HG02885 (cell line): ENCODE measurements around the gene POLN.

Source experiments
- ATAC-seq: cut with Tn5 transposase; IDR thresholded peaks from one replicate; pipeline ENCODE4 v1.9.1; 2021; ENCODE audit warnings: mild to moderate bottlenecking; ENCODE audit not compliant: unreplicated experiment, poor library complexity

Gene POLN

GRCh38 chr4:2241410-2242353 is at the start of gene POLN, which contains the start of gene HAUS3:
POLN (minus strand) TSS chr4:2242121; CDS start chr4:2229231, 12,890 bp downstream.
HAUS3 (minus strand) TSS chr4:2242121; CDS start chr4:2240946, 1,175 bp downstream.
- ATAC-seq: peak; percentile 90

- ATAC-seq: no peak
These were observed 49.2 kb upstream of the POLN start for GRCh38 chr4:2290974-2291704.

- no peak for ATAC-seq
These were observed 48.6 kb upstream of the POLN start for GRCh38 chr4:2290488-2290887.

GRCh38 chr4:2289955-2290333 is 48.0 kb upstream of the POLN start:
- ATAC-seq: no peak

- no peak for ATAC-seq
These were observed 47.5 kb upstream of the POLN start for GRCh38 chr4:2289311-2289954.

- ATAC-seq: no peak
These were observed 46.2 kb upstream of the POLN start for GRCh38 chr4:2288051-2288541.

DNA sequence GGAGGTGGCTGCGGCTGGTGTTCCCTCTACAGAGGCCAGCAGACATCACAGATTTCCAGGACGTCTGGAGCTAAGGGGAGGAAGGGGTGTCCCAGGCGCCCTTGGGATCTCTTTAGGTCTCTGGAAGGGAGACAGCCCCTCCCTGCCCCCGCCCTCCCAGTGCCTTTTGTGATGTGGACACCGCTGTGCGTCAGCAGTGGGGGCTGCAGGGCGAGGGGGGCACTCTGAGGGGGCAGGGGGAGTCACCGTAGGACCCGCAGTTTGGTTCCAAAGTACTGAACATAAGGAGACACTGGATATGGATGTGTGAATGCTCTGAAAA is 45.6 kb upstream of the POLN start:
- no peak for ATAC-seq

DNA sequence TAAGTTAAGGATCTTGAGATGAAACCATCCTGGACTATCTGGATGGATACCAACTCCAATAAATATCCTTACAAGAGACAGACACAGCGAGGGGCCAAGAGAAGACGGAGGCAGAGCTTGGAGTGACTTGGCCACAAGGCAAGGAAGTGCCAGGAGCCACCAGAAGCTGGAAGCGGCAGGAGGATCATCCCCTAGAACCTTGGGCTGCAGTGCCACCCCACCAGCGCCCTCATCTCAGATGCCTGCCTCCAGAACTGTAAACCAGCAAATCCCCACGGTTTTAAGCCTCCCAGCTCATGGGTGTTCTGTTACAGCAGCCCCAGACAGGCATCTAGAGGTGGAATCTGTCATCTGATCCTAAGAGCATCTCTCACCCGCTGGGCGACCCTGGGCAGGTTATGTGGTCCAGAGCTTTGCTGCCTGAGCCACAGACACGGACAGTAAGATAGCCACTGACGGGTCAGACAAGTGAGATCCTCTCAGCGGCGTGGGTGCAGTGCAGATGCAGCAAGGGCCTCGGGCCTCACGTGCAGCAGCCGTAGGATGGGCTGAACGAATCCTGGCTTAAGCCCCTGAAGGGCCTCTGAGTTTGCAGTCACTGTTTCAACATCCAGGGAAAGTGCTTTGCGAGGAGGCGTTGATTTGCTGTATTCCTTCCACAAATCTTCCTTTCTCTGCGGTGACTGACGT is 45.1 kb upstream of the POLN start:
- ATAC-seq: no peak

DNA sequence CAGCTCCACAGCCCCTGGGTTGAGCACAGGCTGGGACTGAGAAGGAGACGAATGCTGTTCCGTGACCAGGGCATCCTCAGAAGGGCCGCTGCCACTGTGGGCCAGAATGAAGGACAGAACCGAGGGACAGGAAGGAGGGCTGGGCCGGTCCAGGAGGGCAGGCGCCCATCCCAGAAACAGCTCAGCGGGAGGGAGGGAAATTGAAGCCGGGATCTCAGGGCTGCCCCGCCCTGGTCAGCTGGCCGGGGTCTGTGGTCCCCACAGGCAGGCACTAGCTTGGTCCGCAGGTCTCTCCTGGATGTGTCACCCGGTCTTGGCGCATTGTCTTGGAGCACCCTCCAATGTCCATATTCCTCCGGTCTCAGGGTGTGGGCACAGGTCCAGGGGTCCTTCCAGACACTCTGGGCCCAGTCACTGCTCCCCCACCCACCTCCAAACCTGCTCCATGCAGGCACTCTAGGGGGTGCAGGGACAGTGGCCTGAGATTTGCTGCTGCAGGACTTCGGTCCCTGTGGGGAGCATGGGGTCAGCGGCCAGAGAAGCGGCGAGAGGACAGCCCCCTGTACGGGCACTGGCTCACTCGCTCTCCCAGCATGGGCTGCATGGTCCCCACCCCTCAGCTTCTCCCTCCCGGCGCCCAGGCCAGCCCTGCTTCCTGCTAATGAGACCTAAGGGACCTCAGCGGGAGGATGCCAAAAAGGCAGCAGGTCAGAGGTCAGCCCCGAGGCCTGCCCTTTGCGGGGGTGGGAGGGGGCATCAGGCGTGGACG is 43.9 kb upstream of the POLN start:
- ATAC-seq: no peak

DNA sequence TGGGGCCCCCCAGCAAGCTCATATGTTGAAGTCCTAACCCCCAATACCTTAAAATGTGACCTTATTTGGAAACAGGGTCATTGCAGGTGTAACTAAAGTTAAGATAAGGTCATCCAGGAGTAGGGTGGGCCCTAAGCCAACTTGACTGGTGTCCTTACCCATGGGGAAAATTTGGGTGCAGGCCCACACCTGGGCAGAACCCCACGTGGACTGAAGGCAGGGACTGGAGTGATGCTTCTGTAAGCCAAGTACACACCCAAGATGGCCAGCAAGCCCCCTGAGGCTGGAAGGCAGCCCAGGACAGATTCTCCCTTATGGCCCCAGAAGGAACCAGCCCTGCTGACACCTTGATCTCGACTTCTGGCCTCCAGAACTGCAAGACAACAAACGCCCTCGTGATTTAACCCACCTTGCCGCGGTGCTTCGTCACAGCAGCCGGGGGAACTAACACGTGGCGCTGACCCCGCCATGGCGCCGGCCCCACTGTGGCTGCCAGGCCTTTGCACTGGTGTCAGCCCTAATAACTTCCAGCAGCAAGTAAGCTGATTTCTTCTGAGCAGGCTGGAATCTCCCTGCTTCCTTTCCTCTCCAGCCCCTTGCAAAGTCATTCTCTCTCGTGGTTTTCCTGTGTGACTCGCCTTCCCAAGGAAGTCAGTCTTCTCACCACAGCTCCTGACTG is 43.2 kb upstream of the POLN start:
- ATAC-seq: no peak

DNA sequence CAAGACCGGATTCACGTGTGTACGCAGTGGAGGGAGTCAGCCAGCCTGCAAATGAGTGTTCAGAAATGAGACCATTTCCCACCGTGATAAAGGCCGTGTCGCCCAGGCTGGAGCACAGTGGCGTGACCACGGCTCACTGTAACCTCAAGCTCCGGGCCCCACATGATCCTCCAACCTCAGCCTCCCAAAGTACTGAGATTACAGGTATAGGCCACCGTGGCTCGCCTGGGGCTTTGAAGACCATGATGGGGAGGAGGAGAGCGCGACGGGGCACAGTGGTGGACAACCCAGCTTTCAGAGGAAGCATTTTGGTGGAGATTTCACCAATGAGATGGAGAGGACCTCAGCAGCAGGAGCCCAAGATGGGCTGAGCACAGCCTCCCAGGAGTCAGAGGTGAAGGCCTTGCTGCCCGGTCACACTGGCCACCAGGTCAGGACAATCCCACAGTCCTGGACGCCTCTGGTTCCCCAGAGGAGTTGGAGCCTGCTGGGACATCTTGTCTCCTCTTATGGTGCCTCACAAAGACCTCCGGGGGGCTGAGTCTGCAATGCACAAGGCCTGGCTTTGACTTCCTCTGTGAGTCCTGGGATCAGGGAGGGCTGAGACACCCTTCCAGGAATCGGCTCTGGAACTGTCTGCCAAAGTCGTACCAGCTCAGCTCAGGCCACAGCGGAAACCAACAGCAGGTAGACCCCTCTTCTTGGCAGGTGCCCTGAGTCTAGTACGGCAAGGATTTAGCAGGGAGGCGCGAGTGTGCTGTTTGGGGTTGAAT is 42.4 kb upstream of the POLN start:
- ATAC-seq: no peak

DNA sequence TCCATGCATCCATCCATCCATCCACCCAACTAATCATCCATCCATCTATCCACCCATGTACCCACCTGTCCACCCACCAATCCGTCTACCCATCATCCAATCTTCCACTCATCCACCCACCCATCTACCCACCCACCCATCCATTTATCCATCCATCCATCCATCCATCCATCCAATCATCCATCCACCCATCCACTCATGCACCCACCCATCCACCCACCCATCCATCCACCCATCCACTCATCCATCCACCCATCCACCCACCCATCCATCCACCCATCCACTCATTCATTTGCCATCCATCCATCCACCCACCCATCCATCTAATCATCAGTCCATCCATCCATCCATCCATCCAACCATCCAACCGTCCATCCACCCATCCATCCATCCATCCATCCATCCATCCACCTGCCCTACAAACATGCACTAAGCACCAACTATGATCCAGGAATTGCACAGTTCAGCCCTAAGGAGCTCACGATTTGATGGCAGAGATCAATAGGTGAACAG is 41.3 kb upstream of the POLN start:
- ATAC-seq: no peak

GRCh38 chr4:2281575-2282343 is 39.8 kb upstream of the POLN start:
- peak; percentile 80 for ATAC-seq

DNA sequence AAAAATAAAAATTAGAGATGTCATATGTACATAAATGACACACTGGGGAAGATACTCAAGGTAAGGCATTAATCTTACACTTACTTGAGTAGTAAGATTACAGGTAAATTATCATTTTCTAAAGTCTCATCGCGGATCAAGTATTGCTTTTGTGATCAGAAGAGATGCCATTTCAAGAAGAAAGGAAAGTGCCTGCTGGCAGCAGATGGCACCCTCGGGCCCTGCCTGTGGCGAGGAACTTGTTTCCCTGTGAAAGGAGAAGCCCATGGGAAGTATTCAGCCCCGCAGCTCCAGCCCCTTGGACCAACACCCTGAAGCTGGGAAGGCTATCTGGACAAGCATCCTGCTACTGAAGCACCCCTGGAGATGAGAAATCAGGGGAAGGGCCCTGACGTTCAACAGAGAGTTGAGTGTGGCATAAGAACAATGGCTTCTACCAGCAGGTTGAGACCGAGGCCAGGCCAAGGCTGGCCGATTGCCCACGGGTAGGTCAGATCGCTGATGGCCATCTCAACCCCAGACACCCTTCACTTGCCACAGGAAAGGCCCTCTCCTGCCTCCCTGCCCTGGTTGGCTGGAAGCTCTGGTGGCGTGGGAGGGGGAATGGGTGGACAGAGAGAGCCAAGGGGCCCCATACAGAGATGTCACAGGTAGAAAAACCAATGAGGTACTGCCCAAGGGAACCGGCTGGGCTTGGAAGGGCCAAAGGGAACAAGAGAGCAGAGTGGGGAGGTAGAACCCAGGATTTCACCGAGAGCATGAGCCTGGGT is 38.8 kb upstream of the POLN start:
- no peak for ATAC-seq

GRCh38 chr4:2277956-2278355 is 36.0 kb upstream of the POLN start:
- ATAC-seq: no peak

DNA sequence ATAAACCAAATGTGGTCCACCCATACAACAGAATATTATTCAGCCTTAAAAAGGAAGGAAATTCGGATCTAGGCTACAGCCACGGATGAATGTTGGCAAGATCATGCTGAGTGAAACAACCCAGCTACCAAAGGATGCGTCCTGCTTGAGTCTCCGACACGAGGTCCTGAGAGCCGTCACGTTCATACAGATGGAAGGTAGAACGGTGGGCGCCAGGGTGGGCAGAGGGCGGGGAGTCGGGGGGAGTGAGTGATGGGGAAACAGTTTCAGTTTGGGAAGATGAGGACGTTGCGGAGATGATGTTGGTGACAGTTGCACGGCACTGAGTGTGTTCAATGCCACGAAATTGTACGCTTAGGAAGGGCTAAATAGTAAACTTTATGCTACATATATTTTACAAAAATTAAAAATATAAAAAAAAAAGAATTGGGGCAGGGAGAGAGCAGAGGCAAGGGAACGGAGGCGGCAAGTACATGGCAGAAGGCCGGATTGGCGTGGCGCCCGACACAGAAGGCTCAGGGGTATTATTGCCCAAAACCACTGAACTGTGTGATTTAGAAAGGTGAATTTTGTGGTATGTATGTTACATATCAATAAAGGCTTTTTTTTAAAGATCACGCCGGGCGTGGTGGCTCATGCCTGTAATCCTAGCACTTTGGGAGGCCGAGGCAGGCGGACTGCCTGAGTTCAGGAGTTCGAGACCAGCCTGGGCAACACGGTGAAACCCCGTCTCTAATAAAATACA is 34.8 kb upstream of the POLN start:
- ATAC-seq: no peak
